ENCODE results near the gene COL9A3. TPM values are rescaled to one million over a fixed set of nuclear protein-coding genes. Genes with fewer than 3 reads are reported as not detected.

COL9A3 gene
- total RNA-seq, 6 experiments from 2014 or later, result 1.5 to 7.6 (median 3.5) TPM

GRCh38 chr20:62812907-62813200, 4.0 kb upstream of the COL9A3 start:
- no peak for TF ChIP-seq CTCF (IDR thresholded peaks at IDR 0.05)
- TF ChIP-seq POLR2A (IDR thresholded peaks at IDR 0.05), result no peak

DNA sequence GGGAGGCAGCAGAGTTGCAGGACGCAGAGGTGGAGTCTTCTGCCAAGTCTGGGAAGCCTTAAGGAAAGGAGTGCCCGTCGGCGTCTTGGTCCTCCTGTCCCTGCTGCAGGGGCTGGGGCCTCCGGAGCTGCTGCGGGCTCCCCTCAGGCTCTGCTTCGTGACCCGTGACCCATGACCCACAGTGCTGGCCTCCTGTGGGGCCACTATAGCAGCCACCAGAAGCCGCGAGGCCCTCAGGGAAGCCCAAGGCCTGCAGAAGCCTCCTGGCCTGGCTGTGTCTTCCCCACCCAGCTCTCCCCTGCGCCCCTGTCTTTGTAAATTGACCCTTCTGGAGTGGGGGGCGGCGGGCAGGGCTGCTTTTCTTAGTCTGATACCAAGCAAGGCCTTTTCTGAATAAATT, 3.3 kb upstream of the COL9A3 start:
- Histone ChIP-seq H3K4me1 (peaks cover 0 to 6% (median under 1%) of the 10 kb centered on the region in 4 donors), H3K27me3 (no peaks in the 10 kb centered on the region), H3K36me3 (peaks cover 13 to 44% (median 28%) of the 10 kb centered on the region in 4 donors), H3K9me3 (no peaks in the 10 kb centered on the region), H3K27ac (no peak overlapping the region), H3K4me3 (no peak overlapping the region)
- WGBS (ENCODE audit: insufficient coverage, low coverage, low lambda C conversion rate, missing lambda C conversion rate), result 100% methylated on average over 2 of the region's 13 CpGs
- intact Hi-C loops (cut with DNase I), result no loop called here
- TF ChIP-seq CTCF (IDR thresholded peaks at IDR 0.05) (no peak), POLR2A (IDR thresholded peaks at IDR 0.05) (no peak)
- ATAC-seq (peak in 1 of 4 donors; percentile 7), DNase-seq (no peak)

More at GRCh38 chr20:62812907-62813200, 4.0 kb upstream of the COL9A3 start:
- no CpG with 5 or more reads among the region's 11 CpGs for WGBS (ENCODE audit: insufficient coverage, low coverage, low lambda C conversion rate, missing lambda C conversion rate)
- H3K4me1 ChIP-seq, result peaks cover 0 to 11% (median under 1%) of the 10 kb centered on the region in 4 donors
- no peaks in the 10 kb centered on the region for H3K9me3 ChIP-seq
- intact Hi-C loops (cut with DNase I), result no loop called here
- H3K4me3 ChIP-seq, result no peak overlapping the region
- no peak for DNase-seq
- H3K27ac ChIP-seq, result no peak overlapping the region
- H3K27me3 ChIP-seq, result no peaks in the 10 kb centered on the region
- no peak for ATAC-seq
- H3K36me3 ChIP-seq, result peaks cover 13 to 51% (median 32%) of the 10 kb centered on the region in 4 donors

- no peak overlapping the region for H3K4me3 ChIP-seq
- intact Hi-C loops (cut with DNase I), result no loop called here
- H3K36me3 ChIP-seq, result peaks cover 11 to 38% (median 25%) of the 10 kb centered on the region in 4 donors
- no peak overlapping the region for H3K27ac ChIP-seq
- TF ChIP-seq CTCF (IDR thresholded peaks at IDR 0.05), result no peak
- TF ChIP-seq POLR2A (IDR thresholded peaks at IDR 0.05), result no peak
- ATAC-seq (peak in 2 of 4 donors; percentile 7 to 12), DNase-seq (no peak)
- H3K4me1 ChIP-seq, result peaks cover 0 to 6% (median under 1%) of the 10 kb centered on the region in 4 donors
- no peaks in the 10 kb centered on the region for H3K27me3 ChIP-seq
- WGBS (ENCODE audit: insufficient coverage, low coverage, low lambda C conversion rate, missing lambda C conversion rate), result no CpG with 5 or more reads among the region's 13 CpGs
- H3K9me3 ChIP-seq, result no peaks in the 10 kb centered on the region
These were observed 2.7 kb upstream of the COL9A3 start for GRCh38 chr20:62814060-62814708.

DNA sequence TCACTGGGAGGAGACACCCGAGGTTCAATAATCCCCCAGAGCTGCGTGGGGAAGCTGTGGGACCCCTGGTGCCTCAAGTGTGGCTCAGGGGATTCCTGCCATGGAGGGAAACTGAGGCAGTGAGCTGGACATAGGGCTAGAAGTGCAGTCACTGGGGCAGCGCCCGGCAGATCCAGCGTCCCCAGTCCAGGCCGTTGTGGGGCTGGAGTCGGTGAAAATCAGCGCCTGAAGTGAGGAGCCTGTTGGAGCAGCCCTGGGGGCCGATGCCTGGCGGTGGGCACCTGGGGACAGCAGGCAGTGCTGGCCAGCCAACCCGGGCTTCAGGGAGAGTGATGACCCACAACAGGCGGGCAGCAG, 2.2 kb upstream of the COL9A3 start:
- no peak for TF ChIP-seq POLR2A (IDR thresholded peaks at IDR 0.05)
- no peak for TF ChIP-seq CTCF (IDR thresholded peaks at IDR 0.05)
- Histone ChIP-seq H3K27ac (no peak overlapping the region), H3K36me3 (peaks cover 9 to 33% (median 23%) of the 10 kb centered on the region in 4 donors), H3K27me3 (no peaks in the 10 kb centered on the region), H3K4me1 (peaks cover 0 to 6% (median under 1%) of the 10 kb centered on the region in 4 donors), H3K9me3 (no peaks in the 10 kb centered on the region), H3K4me3 (no peak overlapping the region)
- DNase-seq (no peak), ATAC-seq (peak in 1 of 4 donors; percentile 1)
- intact Hi-C loops (cut with DNase I), result no loop called here
- WGBS (ENCODE audit: insufficient coverage, low coverage, low lambda C conversion rate, missing lambda C conversion rate), result 0% methylated on average over 1 of the region's 12 CpGs
